ENCODE measurements around the gene RABL6.

RABL6 gene

GRCh38 chr9:136791516-136792276, 16.1 kb upstream of the RABL6 start (continued):
- TF ChIP-seq, protein P1, sequence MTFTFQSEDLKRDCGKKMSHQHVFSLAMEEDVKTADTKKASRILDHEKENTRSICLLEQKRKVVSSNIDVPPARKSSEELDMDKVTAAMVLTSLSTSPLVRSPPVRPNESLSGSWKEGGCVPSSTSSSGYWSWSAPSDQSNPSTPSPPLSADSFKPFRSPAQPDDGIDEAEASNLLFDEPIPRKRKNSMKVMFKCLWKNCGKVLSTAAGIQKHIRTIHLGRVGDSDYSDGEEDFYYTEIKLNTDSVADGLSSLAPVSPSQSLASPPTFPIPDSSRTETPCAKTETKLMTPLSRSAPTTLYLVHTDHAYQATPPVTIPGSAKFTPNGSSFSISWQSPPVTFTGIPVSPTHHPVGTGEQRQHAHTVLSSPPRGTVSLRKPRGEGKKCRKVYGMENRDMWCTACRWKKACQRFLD (tag by site-specific recombination; IDR thresholded peaks at IDR 0.05) = no peak
- TF ChIP-seq SETDB1 (IDR thresholded peaks at IDR 0.05; ENCODE audit: insufficient read length, low read length) (no peak), ZSCAN16 (tag by site-specific recombination; IDR thresholded peaks at IDR 0.05) (no peak), ZNF274 (IDR thresholded peaks at IDR 0.05; ENCODE audit: low read length) (no peak), ZNF274 (tag by site-specific recombination; IDR thresholded peaks at IDR 0.05; ENCODE audit: borderline replicate concordance) (no peak), MYNN (tag by site-specific recombination; IDR thresholded peaks at IDR 0.05; ENCODE audit: borderline replicate concordance) (peak; percentile 26; the same call in 1 of the 2 replicates), ZNF292 (tag by site-specific recombination; IDR thresholded peaks at IDR 0.05; ENCODE audit: borderline replicate concordance, low read depth) (no peak), ZNF18 (tag by site-specific recombination; IDR thresholded peaks at IDR 0.05) (no peak), INSM2 (tag by site-specific recombination; IDR thresholded peaks at IDR 0.05) (0 out of 2 replicates have a peak, but pooled peaks have one; percentile 10), ZNF23 (tag by site-specific recombination; IDR thresholded peaks at IDR 0.05; ENCODE audit: borderline replicate concordance) (no peak), HOXD13 (CRISPR knock-in tag; IDR thresholded peaks at IDR 0.05; ENCODE audit: borderline replicate concordance) (no peak), ZNF768 (tag by site-specific recombination; IDR thresholded peaks at IDR 0.05) (no peak), ZNF549 (tag by site-specific recombination; IDR thresholded peaks at IDR 0.05) (no peak), ZNF777 (tag by site-specific recombination; IDR thresholded peaks at IDR 0.05; ENCODE audit: borderline replicate concordance) (0 out of 2 replicates have a peak, but pooled peaks have one; percentile 51), ZNF548 (tag by site-specific recombination; IDR thresholded peaks at IDR 0.05) (no peak), ZNF404 (tag by site-specific recombination; IDR thresholded peaks at IDR 0.05) (no peak), ZNF560 (tag by site-specific recombination; IDR thresholded peaks at IDR 0.05; ENCODE audit: borderline replicate concordance) (no peak), ZSCAN30 (tag by site-specific recombination; IDR thresholded peaks at IDR 0.05) (0 out of 2 replicates have a peak, but pooled peaks have one; percentile 37), ZNF266 (tag by site-specific recombination; IDR thresholded peaks at IDR 0.05; ENCODE audit: low read depth) (no peak), ZFHX2 (tag by site-specific recombination; conservative IDR thresholded peaks at IDR 0.05) (no peak), ZXDB (tag by site-specific recombination; IDR thresholded peaks at IDR 0.05) (peak; percentile 51; the same call in 1 of the 2 replicates), GLIS1 (tag by site-specific recombination; IDR thresholded peaks at IDR 0.05) (no peak), GLIS2 (tag by site-specific recombination; IDR thresholded peaks at IDR 0.05) (peak; percentile 75)
- TF ChIP-seq, protein P2, sequence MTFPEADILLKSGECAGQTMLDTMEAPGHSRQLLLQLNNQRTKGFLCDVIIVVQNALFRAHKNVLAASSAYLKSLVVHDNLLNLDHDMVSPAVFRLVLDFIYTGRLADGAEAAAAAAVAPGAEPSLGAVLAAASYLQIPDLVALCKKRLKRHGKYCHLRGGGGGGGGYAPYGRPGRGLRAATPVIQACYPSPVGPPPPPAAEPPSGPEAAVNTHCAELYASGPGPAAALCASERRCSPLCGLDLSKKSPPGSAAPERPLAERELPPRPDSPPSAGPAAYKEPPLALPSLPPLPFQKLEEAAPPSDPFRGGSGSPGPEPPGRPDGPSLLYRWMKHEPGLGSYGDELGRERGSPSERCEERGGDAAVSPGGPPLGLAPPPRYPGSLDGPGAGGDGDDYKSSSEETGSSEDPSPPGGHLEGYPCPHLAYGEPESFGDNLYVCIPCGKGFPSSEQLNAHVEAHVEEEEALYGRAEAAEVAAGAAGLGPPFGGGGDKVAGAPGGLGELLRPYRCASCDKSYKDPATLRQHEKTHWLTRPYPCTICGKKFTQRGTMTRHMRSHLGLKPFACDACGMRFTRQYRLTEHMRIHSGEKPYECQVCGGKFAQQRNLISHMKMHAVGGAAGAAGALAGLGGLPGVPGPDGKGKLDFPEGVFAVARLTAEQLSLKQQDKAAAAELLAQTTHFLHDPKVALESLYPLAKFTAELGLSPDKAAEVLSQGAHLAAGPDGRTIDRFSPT (tag by site-specific recombination; IDR thresholded peaks at IDR 0.05) = peak; percentile 97
- TF ChIP-seq, protein P3, sequence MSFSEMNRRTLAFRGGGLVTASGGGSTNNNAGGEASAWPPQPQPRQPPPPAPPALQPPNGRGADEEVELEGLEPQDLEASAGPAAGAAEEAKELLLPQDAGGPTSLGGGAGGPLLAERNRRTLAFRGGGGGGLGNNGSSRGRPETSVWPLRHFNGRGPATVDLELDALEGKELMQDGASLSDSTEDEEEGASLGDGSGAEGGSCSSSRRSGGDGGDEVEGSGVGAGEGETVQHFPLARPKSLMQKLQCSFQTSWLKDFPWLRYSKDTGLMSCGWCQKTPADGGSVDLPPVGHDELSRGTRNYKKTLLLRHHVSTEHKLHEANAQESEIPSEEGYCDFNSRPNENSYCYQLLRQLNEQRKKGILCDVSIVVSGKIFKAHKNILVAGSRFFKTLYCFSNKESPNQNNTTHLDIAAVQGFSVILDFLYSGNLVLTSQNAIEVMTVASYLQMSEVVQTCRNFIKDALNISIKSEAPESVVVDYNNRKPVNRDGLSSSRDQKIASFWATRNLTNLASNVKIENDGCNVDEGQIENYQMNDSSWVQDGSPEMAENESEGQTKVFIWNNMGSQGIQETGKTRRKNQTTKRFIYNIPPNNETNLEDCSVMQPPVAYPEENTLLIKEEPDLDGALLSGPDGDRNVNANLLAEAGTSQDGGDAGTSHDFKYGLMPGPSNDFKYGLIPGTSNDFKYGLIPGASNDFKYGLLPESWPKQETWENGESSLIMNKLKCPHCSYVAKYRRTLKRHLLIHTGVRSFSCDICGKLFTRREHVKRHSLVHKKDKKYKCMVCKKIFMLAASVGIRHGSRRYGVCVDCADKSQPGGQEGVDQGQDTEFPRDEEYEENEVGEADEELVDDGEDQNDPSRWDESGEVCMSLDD (tag by site-specific recombination; IDR thresholded peaks at IDR 0.05) = peak; percentile 43; the same call in 1 of the 2 replicates
